Stimulated activated CD8-positive, alpha-beta memory T cell treated with anti-CD3 and anti-CD28 coated beads, Interleukin-7, amount 100 ng/mL, for 4 hours (primary cell): ENCODE data around the gene ARID4A.
"Not testable (repeated sequence)": the region's sequence is repeated elsewhere in the genome, so short reads cannot be mapped to it uniquely, and the experiment has no call there.

Source experiments
- DNase-seq, 2 donors: peaks; one replicate each; pipeline ENCODE4 v3.0.0-alpha.2; 2020; ENCODE audit warnings: low read depth in 2 of 2

Gene ARID4A, protein sequence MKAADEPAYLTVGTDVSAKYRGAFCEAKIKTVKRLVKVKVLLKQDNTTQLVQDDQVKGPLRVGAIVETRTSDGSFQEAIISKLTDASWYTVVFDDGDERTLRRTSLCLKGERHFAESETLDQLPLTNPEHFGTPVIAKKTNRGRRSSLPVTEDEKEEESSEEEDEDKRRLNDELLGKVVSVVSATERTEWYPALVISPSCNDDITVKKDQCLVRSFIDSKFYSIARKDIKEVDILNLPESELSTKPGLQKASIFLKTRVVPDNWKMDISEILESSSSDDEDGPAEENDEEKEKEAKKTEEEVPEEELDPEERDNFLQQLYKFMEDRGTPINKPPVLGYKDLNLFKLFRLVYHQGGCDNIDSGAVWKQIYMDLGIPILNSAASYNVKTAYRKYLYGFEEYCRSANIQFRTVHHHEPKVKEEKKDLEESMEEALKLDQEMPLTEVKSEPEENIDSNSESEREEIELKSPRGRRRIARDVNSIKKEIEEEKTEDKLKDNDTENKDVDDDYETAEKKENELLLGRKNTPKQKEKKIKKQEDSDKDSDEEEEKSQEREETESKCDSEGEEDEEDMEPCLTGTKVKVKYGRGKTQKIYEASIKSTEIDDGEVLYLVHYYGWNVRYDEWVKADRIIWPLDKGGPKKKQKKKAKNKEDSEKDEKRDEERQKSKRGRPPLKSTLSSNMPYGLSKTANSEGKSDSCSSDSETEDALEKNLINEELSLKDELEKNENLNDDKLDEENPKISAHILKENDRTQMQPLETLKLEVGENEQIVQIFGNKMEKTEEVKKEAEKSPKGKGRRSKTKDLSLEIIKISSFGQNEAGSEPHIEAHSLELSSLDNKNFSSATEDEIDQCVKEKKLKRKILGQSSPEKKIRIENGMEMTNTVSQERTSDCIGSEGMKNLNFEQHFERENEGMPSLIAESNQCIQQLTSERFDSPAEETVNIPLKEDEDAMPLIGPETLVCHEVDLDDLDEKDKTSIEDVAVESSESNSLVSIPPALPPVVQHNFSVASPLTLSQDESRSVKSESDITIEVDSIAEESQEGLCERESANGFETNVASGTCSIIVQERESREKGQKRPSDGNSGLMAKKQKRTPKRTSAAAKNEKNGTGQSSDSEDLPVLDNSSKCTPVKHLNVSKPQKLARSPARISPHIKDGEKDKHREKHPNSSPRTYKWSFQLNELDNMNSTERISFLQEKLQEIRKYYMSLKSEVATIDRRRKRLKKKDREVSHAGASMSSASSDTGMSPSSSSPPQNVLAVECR

DNA sequence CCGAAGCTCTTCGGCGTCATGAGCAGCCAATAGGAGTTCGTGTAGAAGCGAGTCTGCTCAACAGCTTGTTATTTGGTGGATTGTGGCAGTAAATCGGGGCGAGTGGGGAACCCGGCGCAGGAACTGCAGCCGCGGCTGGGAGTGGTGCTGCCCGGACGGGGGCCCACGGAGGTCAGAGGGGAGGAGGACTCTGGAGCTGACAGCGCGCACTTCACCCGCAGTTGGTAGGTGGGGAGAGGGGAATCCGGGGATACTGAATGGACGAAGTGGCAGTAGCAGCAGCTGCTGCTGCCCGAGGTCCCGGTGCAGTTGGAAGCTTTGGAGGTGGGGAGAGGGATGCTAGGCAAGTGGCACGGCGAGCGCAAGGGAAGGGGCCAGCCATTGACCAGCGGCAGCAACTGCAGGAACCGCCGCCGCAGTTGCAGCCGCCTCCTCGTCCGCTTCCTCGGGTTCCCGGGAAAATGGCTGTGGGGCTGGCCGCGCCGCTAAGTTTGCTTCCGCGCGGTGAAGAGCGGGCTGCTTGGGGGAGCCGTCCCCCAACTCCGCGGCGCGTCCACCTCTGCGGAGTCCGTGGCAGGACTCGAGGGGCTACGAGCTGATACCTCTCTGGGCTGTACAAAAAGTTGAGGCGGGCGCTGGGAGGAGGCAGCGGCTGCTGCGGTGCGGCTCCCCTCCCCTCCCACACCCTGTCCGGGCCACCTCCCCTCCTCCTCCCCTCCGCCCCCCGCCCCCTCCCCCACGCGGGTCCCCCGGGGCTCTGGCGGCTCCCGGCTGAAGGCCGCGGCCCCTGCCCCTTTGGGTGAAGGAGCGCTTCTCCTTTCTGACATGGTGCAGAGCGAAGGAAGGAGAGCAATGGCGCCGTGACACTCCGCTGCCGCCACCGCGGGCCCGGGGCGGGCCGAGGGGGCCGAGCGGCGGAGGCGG, at the start of gene ARID4A:
ARID4A (plus strand) TSS at position 79 of the 924 bp plus-strand sequence. CDS start 1,300 bp downstream, outside the sequence.
- DNase-seq = peak; percentile 1 to 78

GRCh38 chr14:58249611-58250010, 48.7 kb upstream of the ARID4A start:
- no peak for DNase-seq

DNA sequence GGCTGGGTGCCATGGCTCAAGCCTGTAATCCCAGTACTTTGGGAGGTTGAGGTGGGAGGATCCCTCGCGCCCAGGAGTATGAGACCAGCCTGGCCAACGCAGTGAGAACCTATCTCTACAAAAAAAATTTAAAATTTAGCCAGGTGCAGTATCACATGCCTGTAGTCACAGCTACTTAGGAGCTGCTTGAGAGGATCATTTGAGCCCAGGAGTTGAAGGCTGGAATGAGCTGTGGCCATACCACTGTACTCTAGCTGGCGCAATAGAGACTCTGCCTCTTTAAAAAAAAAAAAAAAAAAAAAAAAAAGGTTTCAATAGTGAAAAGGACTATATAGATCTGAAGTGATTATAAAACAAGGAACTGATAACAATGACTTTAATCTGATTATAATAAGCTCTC, 40.2 kb upstream of the ARID4A start:
- no peak for DNase-seq

DNA sequence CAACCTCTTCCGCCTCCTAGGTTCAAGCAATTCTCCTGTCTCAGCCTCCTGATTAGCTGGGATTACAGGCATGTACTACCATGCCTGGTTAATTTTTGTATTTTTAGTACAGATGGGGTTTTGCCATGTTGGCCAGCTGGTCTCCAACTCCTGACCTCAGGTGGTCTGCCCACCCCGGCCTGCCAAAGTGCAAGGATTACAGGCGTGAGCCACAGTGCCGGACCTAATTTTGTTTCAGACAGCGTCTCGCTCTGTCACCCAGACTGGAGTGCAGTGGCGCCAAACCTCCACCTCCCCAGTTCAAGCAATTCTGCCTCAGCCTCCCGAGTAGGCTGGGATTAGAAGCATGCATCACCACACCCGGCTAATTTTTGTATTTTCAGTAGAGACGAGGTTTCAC, 36.4 kb upstream of the ARID4A start:
- DNase-seq = not testable (repeated sequence)

DNA sequence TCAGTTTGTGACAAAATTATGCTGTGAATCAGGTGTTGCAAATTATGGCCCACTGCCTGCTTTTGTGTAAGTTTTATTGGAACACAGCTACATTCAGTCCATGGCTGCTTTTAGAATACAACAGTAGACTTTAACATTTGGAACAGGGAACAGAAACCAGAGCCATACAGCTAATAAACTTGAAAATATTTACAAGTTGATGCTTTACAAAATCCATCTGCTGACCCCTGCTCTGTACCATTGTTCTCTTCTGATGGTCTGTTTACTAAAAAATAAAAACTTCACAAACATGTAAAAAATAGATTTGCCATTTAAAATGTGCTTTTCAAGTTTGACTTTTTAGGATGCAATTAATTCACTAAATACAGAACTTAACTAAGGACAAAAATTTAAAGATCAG, 33.0 kb upstream of the ARID4A start:
- DNase-seq = no peak

- DNase-seq = no peak
Measured at GRCh38 chr14:58270628-58271027, 27.7 kb upstream of the ARID4A start.

DNA sequence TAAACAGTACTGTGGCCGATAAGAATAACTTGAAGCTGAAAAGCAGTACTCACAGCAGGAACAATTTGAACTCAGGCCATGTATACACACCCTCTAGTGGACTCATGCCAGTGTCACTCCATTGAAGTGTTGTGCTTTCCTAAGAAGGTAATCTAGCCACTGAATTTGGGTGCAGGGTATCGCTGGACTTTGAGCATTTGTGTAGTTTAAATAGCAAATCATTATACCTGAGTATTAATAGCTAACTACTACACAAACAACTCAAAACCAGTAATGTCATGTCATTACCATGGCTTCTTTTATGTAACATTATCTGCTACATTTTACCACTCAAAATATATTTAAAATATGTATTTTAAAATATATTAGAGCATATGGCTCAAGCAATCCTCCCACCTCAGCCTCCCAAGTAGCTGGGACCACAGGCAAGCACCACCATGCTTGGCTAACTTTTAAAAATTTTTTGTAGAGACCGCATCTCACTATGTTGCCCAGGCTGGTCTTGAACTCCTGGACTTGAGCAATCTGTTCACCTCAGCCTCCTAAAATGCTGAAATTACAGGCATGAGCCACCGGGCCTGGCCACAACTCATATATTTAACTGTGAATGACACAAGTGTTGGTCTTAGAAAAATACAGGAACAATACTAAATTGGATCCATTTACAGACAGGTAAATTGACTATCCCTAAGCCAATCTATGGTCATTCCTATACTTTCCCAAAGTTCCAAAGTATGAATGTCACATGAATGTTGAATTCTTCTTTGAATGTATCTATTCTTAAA, 25.6 kb upstream of the ARID4A start:
- DNase-seq = no peak

DNA sequence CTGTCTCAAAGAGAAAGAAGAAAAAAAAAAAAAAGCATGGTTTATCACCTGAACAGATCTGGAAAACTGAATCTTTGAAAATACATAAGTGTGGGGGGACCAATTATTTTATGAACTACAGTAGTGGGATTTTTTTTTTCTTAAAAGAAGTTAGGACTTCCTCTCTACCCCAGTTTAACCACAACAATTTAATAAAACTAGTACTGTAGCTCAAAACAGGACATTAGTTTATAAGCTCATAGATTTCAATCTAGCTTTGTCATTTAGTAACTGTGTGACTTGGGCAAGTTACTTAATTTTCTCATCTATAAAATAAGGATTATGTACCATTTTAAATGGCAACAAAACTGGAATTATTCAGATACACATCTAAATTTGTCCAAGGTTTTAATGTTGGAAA, 23.5 kb upstream of the ARID4A start:
- no peak for DNase-seq

DNA sequence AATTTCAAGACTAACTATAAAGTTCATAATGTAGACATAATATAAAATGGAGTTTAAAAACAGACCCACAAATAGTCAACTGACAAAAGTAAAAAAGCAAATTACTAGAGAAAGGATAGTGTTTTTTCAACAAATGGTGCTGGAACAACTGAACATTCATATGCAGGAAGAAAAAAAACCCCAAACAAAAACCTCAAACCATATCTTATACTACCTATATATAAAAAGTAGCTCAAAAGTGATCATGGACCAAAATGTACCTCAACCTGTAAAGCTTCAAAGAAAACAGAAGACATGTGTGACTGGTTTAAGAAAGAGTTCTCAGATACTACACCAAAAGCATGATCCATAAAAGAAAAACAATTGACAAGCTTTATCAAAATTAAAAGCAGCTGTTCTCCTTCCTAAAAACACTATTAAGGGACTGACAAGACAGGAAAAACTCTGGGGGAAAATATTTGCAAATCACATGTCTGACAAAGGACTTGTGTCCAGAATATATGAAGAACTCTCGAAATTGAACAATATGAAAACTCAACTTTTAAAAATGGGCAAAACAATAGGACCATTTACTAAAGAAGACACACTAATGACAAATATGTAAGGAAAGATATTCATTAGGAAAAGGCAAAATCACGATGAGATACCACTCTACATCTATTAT, 22.7 kb upstream of the ARID4A start:
- DNase-seq = no peak

GRCh38 chr14:58276208-58276607, 22.1 kb upstream of the ARID4A start:
- DNase-seq = no peak

GRCh38 chr14:58278177-58278576, 20.2 kb upstream of the ARID4A start:
- DNase-seq = no peak

DNA sequence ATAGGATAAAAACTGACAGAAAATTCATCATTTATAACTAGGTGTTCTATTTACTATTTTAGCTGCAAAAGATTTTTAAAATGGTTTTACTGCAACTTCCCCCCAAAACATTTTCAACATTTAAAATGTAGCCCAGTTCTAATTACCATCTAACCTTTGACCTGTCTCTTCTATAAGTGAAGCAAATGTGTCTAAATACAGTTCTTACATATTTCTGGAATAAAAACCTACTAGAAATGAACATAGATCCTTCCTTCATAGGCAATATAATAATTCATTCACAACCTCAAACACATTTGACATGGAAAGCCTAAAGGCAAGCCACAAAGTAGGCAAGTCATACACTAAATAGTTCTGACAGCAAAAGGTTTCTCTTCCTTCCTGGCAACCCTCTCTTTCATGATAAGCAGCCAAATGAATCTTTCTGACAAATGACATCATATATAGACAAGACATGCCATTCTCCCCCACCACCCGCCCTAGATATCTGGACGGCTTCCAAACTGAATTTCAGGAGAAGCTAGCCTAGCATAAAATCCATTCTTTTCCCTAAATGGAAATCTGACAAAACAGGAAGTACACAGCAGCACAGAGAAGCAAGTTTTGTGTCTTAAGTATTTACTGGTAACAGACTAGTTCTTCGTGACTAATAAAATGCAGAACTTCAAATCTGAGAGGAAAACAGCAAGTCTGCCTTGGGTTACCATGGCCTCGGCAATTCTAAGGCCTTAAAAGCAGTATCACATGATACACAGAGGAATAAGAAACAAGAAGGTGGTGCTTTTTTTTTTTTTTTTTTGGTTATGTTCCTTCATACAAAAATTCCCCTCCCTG, 17.2 kb upstream of the ARID4A start:
- no peak for DNase-seq

- DNase-seq = no peak
Measured at GRCh38 chr14:58281969-58282368, 16.4 kb upstream of the ARID4A start.

- no peak for DNase-seq
Measured at GRCh38 chr14:58282925-58283593, 15.3 kb upstream of the ARID4A start.

DNA sequence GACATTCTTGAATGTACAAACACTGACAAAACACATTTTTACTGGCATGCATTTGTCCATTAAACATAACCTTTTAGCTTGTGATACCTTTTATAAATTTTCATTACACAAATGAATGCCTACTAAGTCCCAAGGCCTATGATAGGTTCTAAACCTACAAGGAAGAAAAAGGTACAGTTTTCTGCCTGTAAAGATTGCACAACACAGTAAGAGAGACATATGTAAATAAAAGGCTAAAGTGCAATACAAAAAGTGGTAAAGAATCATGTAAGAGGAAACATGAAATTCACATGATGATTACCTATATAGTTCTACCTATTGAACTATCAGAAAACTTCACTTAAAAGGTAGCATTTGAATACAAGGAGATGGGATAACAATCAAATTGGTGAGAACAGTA, 14.6 kb upstream of the ARID4A start:
- DNase-seq = no peak

GRCh38 chr14:58285132-58285531, 13.2 kb upstream of the ARID4A start:
- DNase-seq = no peak

DNA sequence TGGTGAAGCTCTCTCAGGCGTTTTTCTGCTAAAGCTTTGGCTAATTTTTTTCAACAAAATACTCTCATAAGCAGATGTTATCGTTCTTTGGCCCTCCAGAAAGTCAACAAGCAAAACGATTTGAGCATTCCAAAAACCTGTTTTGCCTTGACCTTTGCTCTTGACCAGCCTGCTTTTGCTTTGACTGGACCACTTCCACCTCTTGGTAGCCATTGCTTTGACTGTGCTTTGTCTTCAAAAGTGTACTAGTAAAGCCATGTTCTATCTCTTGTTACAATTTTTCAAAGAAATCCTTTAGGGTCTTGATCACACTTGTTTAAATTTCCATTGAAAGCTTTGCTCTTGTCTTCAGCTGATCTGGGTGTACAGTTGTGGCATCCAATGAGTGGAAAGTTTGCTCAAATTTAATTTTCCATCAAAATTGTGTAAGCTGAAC, 10.7 kb upstream of the ARID4A start:
- no peak for DNase-seq
